Subcutaneous adipose tissue (tissue), 4 donors: ENCODE measurements around the gene BCORL1. TPM values are rescaled to one million over a fixed set of nuclear protein-coding genes. Genes with fewer than 3 reads are reported as not detected.

Experiments
- CTCF ChIP-seq: fragments of 450-650 bp; IDR thresholded peaks from one replicate; pipeline ENCODE4 v1.5.1; 2016; ENCODE audit warnings: low read depth, mild to moderate bottlenecking, control low read depth, antibody characterized with exemption, moderate library complexity
- total RNA-seq, 4 donors: library from RNA; depleted of rRNA; stranded (reverse); fragments of >200 nt; gene quantifications; one replicate each; pipeline ENCODE4 v1.1.0, GENCODE V29; 2016

BCORL1 gene
- total RNA-seq, 4 donors from 2014 or later: 4.1 to 13.9 (median 4.4) TPM

- no peak for TF ChIP-seq CTCF
These were observed 45.8 kb downstream of the BCORL1 start for GRCh38 chrX:130028196-130028595.

- no peak for TF ChIP-seq CTCF
These were observed 48.4 kb downstream of the BCORL1 start for GRCh38 chrX:130030826-130031225.

- no peak for TF ChIP-seq CTCF
These were observed 50.1 kb downstream of the BCORL1 start for GRCh38 chrX:130032552-130032951.

GRCh38 chrX:130034178-130034577 is 51.7 kb downstream of the BCORL1 start:
- no peak for TF ChIP-seq CTCF

- TF ChIP-seq CTCF: no peak
These were observed 57.4 kb downstream of the BCORL1 start for GRCh38 chrX:130039847-130040246.

- no peak for TF ChIP-seq CTCF
These were observed 65.0 kb downstream of the BCORL1 start for GRCh38 chrX:130047416-130047815.

- no peak for TF ChIP-seq CTCF
These were observed 66.3 kb downstream of the BCORL1 start for GRCh38 chrX:130048686-130049222.
